ENCODE data around the gene SPOCK2. TPM values are rescaled to one million over a fixed set of nuclear protein-coding genes. Genes with fewer than 3 reads are reported as not detected.

Gene SPOCK2
- total RNA-seq, 2 experiments from 2014 or later = 158 to 165 TPM

- intact Hi-C loops (cut with DNase I, micrococcal nuclease) = no loop called here
- DNase-seq (no peak), ATAC-seq (no peak)
- Mint-ChIP-seq H3K27ac (peak overlapping the region; percentile 74), H3K4me1 (peaks cover 93% of the 10 kb centered on the region), H3K4me3 (peak overlapping the region; percentile 15), H3K36me3 (ENCODE audit: low read depth) (peaks cover 43% of the 10 kb centered on the region), H3K27me3 (no peaks in the 10 kb centered on the region), H3K9me3 (ENCODE audit: low read depth) (no peaks in the 10 kb centered on the region)
- ChIA-PET CTCF (interaction anchor here (0.7 kb wide), 1 partner anchor 10 kb away, joined by 3 read pairs; no protein-coding TSS in a partner anchor), POLR2A (no interaction called here)
Measured at GRCh38 chr10:72081210-72081609, 7.1 kb downstream of the SPOCK2 start.

DNA sequence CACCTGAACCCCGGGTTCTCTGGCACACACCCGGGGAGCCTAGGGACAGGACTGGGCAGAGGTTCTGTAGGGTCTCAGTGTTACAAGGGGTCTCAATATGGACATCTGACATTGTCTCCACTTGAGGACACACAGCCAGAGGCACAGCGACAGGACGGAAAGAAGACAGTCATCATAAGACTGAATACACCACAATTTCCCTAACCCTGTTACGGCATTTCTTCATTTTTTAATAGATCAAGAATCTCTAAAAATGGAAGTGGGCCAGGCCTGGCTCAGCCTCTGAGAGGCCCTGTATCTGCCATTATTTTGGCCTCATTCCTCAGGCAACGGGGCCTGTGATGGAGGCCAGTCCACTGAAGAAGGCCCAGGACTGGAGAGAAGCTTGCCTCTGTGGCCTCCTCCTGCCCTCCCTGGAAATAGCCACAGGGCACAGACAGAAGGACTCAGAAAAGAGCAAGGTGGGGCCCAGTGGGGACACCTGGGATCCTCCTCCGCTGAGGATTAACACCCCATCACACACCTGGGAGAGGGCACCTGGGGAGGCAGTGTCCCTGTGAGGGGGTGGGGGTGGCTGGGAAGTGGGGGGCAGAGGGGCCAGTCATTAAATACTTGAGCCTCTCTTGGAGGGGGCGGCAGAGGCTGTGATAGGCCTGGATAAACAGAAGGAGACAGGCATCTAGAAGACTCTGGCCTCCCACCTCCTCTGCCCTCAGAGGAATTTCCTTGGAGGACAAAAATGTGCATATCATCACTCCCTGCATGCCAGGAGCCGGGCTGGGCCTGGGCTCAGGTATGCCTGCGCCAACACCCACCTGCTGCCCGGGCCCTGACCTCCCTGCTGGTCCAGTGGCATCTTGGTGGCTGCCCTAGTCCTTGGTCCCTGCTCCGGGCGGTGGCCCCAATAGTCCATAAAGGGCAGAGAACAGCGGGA lies 8.0 kb downstream of the SPOCK2 start:
- ChIA-PET CTCF (interaction anchor here (0.7 to 1.6 kb wide), 6 partner anchors 9 to 261 kb away, joined by 3 to 11 read pairs (median 3); no protein-coding TSS in a partner anchor), POLR2A (interaction anchor here (0.6 to 1.3 kb wide), 2 partner anchors 180 to 203 kb away, joined by 3 read pairs; no protein-coding TSS in a partner anchor)
- ATAC-seq (no peak), DNase-seq (no peak)
- H3K4me3 Mint-ChIP-seq = peak overlapping the region; percentile 38
- H3K27me3 Mint-ChIP-seq = no peaks in the 10 kb centered on the region
- peaks cover 41% of the 10 kb centered on the region for H3K36me3 Mint-ChIP-seq (ENCODE audit: low read depth)
- no peaks in the 10 kb centered on the region for H3K9me3 Mint-ChIP-seq (ENCODE audit: low read depth)
- intact Hi-C loops (cut with DNase I, micrococcal nuclease) = no loop called here
- H3K4me1 Mint-ChIP-seq = peaks cover 93% of the 10 kb centered on the region
- peak overlapping the region; percentile 84 for H3K27ac Mint-ChIP-seq

GRCh38 chr10:72079356-72079755 lies 9.0 kb downstream of the SPOCK2 start:
- Mint-ChIP-seq H3K27ac (peak overlapping the region; percentile 84), H3K4me1 (peaks cover 93% of the 10 kb centered on the region), H3K36me3 (ENCODE audit: low read depth) (peaks cover 36% of the 10 kb centered on the region), H3K9me3 (ENCODE audit: low read depth) (no peaks in the 10 kb centered on the region), H3K27me3 (no peaks in the 10 kb centered on the region), H3K4me3 (peak overlapping the region; percentile 38)
- ChIA-PET POLR2A (interaction anchor here (1.3 kb wide), 1 partner anchor 181 kb away, joined by 3 read pairs; no protein-coding TSS in a partner anchor), CTCF (interaction anchor here (0.6 to 1.8 kb wide), 10 partner anchors 10 to 262 kb away, joined by 3 to 11 read pairs (median 3); no protein-coding TSS in a partner anchor)
- intact Hi-C loops (cut with DNase I, micrococcal nuclease) = no loop called here
- DNase-seq = peak; percentile 62
- ATAC-seq = peak; percentile 11

DNA sequence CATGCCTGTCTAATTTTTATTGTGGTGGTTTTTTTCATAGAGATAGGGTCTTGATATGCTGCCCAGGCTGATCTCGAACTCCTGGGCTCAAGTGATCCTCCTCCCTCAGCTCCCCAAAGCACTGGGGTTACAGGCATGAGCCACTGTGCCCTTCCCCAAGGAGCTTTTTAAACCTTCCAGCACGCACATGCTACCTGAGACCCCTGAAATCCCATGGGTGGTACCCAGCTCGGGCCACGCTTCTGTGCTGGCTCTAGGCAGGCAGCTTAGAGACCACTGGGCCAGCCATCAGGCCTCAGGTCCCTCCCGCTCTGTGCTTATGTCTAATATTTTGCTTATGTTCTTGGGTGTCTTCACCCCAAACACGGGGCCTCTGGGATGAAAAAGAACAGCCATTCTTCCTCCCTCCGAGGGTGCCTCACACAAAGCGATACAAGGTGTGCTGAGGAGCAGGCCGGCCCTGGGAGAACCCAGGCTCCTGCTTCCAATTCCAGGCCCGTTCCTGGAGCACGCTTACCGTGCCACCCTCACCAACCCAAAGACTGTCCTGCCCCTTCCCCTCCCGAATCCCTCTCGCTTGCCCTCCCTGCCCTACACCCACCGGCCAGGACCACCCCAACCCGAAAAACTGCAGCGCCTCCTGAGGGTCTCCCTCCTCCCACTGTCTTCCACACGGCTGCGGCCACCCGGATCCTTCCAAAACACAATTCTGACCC lies 10.9 kb downstream of the SPOCK2 start:
- Mint-ChIP-seq H3K27me3 (no peaks in the 10 kb centered on the region), H3K36me3 (ENCODE audit: low read depth) (peaks cover 41% of the 10 kb centered on the region), H3K9me3 (ENCODE audit: low read depth) (no peaks in the 10 kb centered on the region), H3K4me3 (peak overlapping the region; percentile 32), H3K4me1 (peaks cover 90% of the 10 kb centered on the region), H3K27ac (peak overlapping the region; percentile 90)
- POLR2A ChIA-PET = interaction anchor here (0.6 to 1.2 kb wide), 4 partner anchors 10 to 1091 kb away, joined by 3 to 5 read pairs (median 4); no protein-coding TSS in a partner anchor
- intact Hi-C loops (cut with DNase I, micrococcal nuclease) = no loop called here
- DNase-seq (no peak), ATAC-seq (no peak)
- CTCF ChIA-PET = interaction anchor here (0.5 to 2.5 kb wide), 8 partner anchors 8 to 263 kb away, joined by 3 to 8 read pairs (median 3); no protein-coding TSS in a partner anchor

GRCh38 chr10:72076756-72077155 lies 11.6 kb downstream of the SPOCK2 start:
- Mint-ChIP-seq H3K9me3 (ENCODE audit: low read depth) (no peaks in the 10 kb centered on the region), H3K4me3 (no peak overlapping the region), H3K4me1 (peaks cover 84% of the 10 kb centered on the region), H3K36me3 (ENCODE audit: low read depth) (peaks cover 48% of the 10 kb centered on the region), H3K27ac (peak overlapping the region; percentile 90), H3K27me3 (no peaks in the 10 kb centered on the region)
- CTCF ChIA-PET = interaction anchor here (0.9 to 2.5 kb wide), 8 partner anchors 9 to 263 kb away, joined by 3 to 8 read pairs (median 3); no protein-coding TSS in a partner anchor
- ATAC-seq (no peak), DNase-seq (no peak)
- intact Hi-C loops (cut with DNase I, micrococcal nuclease) = no loop called here
- POLR2A ChIA-PET = interaction anchor here (0.6 to 1.2 kb wide), 3 partner anchors 11 to 1092 kb away, joined by 3 to 5 read pairs (median 3); no protein-coding TSS in a partner anchor

GRCh38 chr10:72075376-72076115 lies 12.8 kb downstream of the SPOCK2 start:
- POLR2A ChIA-PET = no interaction called here
- ATAC-seq = no peak
- peaks cover 76% of the 10 kb centered on the region for H3K4me1 Mint-ChIP-seq
- H3K4me3 Mint-ChIP-seq = no peak overlapping the region
- H3K27me3 Mint-ChIP-seq = no peaks in the 10 kb centered on the region
- H3K36me3 Mint-ChIP-seq (ENCODE audit: low read depth) = peaks cover 55% of the 10 kb centered on the region
- no peaks in the 10 kb centered on the region for H3K9me3 Mint-ChIP-seq (ENCODE audit: low read depth)
- H3K27ac Mint-ChIP-seq = peak overlapping the region; percentile 90
- CTCF ChIA-PET = interaction anchor here (0.6 to 2.5 kb wide), 6 partner anchors 10 to 308 kb away, joined by 3 to 8 read pairs (median 3); no protein-coding TSS in a partner anchor
- peak; percentile 47 for DNase-seq
- intact Hi-C loops (cut with DNase I, micrococcal nuclease) = no loop called here

GRCh38 chr10:72074574-72075375 lies 13.6 kb downstream of the SPOCK2 start:
- H3K36me3 Mint-ChIP-seq (ENCODE audit: low read depth) = peaks cover 57% of the 10 kb centered on the region
- CTCF ChIA-PET = interaction anchor here (0.7 to 2.5 kb wide), 2 partner anchors 58 to 148 kb away, joined by 3 to 8 read pairs; no protein-coding TSS in a partner anchor

GRCh38 chr10:72073708-72074573 lies 14.4 kb downstream of the SPOCK2 start:
- H3K27ac Mint-ChIP-seq = peak overlapping the region; percentile 45
- no peaks in the 10 kb centered on the region for H3K9me3 Mint-ChIP-seq (ENCODE audit: low read depth)
- intact Hi-C loops (cut with DNase I, micrococcal nuclease) = no loop called here
- H3K27me3 Mint-ChIP-seq = no peaks in the 10 kb centered on the region
- CTCF ChIA-PET = interaction anchor here (0.7 to 1.0 kb wide), 3 partner anchors 12 to 263 kb away, joined by 3 to 4 read pairs (median 3); no protein-coding TSS in a partner anchor
- no peak for ATAC-seq
- peaks cover 63% of the 10 kb centered on the region for H3K36me3 Mint-ChIP-seq (ENCODE audit: low read depth)
- peaks cover 71% of the 10 kb centered on the region for H3K4me1 Mint-ChIP-seq
- no peak for DNase-seq
- H3K4me3 Mint-ChIP-seq = no peak overlapping the region
- POLR2A ChIA-PET = no interaction called here

More at GRCh38 chr10:72074574-72075375, 13.6 kb downstream of the SPOCK2 start:
- no peaks in the 10 kb centered on the region for H3K27me3 Mint-ChIP-seq
- H3K9me3 Mint-ChIP-seq (ENCODE audit: low read depth) = no peaks in the 10 kb centered on the region
- ATAC-seq (no peak), DNase-seq (no peak)
- peaks cover 73% of the 10 kb centered on the region for H3K4me1 Mint-ChIP-seq
- H3K27ac Mint-ChIP-seq = peak overlapping the region; percentile 90
- POLR2A ChIA-PET = no interaction called here
- H3K4me3 Mint-ChIP-seq = no peak overlapping the region
- intact Hi-C loops (cut with DNase I, micrococcal nuclease) = no loop called here

GRCh38 chr10:72072639-72073038 lies 15.7 kb downstream of the SPOCK2 start:
- Mint-ChIP-seq H3K4me1 (peaks cover 63% of the 10 kb centered on the region), H3K36me3 (ENCODE audit: low read depth) (peaks cover 64% of the 10 kb centered on the region), H3K9me3 (ENCODE audit: low read depth) (no peaks in the 10 kb centered on the region), H3K27me3 (no peaks in the 10 kb centered on the region), H3K27ac (no peak overlapping the region), H3K4me3 (no peak overlapping the region)
- intact Hi-C loops (cut with DNase I, micrococcal nuclease) = no loop called here
- ChIA-PET POLR2A (no interaction called here), CTCF (interaction anchor here (0.5 to 13.6 kb wide), 5 partner anchors 13 to 108 kb away, joined by 3 to 89 read pairs (median 3); partner anchors contain the start of gene CHST3)
- DNase-seq (no peak), ATAC-seq (no peak)
